ENCODE results near the gene TNF.
A peak's percentile ranks its signal among the peaks of the same experiment; 100 is the strongest.

TNF gene

DNA sequence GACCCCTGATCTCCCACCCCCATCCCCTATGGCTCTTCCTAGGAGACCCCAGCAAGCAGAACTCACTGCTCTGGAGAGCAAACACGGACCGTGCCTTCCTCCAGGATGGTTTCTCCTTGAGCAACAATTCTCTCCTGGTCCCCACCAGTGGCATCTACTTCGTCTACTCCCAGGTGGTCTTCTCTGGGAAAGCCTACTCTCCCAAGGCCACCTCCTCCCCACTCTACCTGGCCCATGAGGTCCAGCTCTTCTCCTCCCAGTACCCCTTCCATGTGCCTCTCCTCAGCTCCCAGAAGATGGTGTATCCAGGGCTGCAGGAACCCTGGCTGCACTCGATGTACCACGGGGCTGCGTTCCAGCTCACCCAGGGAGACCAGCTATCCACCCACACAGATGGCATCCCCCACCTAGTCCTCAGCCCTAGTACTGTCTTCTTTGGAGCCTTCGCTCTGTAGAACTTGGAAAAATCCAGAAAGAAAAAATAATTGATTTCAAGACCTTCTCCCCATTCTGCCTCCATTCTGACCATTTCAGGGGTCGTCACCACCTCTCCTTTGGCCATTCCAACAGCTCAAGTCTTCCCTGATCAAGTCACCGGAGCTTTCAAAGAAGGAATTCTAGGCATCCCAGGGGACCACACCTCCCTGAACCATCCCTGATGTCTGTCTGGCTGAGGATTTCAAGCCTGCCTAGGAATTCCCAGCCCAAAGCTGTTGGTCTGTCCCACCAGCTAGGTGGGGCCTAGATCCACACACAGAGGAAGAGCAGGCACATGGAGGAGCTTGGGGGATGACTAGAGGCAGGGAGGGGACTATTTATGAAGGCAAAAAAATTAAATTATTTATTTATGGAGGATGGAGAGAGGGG is 1.9 kb upstream of the TNF start:
- DNase-seq (ENCODE audit: low spot score) = no peak

DNA sequence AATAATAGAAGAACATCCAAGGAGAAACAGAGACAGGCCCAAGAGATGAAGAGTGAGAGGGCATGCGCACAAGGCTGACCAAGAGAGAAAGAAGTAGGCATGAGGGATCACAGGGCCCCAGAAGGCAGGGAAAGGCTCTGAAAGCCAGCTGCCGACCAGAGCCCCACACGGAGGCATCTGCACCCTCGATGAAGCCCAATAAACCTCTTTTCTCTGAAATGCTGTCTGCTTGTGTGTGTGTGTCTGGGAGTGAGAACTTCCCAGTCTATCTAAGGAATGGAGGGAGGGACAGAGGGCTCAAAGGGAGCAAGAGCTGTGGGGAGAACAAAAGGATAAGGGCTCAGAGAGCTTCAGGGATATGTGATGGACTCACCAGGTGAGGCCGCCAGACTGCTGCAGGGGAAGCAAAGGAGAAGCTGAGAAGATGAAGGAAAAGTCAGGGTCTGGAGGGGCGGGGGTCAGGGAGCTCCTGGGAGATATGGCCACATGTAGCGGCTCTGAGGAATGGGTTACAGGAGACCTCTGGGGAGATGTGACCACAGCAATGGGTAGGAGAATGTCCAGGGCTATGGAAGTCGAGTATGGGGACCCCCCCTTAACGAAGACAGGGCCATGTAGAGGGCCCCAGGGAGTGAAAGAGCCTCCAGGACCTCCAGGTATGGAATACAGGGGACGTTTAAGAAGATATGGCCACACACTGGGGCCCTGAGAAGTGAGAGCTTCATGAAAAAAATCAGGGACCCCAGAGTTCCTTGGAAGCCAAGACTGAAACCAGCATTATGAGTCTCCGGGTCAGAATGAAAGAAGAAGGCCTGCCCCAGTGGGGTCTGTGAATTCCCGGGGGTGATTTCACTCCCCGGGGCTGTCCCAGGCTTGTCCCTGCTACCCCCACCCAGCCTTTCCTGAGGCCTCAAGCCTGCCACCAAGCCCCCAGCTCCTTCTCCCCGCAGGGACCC is 981 bp upstream of the TNF start:
- no peak for DNase-seq (ENCODE audit: low spot score)

DNA sequence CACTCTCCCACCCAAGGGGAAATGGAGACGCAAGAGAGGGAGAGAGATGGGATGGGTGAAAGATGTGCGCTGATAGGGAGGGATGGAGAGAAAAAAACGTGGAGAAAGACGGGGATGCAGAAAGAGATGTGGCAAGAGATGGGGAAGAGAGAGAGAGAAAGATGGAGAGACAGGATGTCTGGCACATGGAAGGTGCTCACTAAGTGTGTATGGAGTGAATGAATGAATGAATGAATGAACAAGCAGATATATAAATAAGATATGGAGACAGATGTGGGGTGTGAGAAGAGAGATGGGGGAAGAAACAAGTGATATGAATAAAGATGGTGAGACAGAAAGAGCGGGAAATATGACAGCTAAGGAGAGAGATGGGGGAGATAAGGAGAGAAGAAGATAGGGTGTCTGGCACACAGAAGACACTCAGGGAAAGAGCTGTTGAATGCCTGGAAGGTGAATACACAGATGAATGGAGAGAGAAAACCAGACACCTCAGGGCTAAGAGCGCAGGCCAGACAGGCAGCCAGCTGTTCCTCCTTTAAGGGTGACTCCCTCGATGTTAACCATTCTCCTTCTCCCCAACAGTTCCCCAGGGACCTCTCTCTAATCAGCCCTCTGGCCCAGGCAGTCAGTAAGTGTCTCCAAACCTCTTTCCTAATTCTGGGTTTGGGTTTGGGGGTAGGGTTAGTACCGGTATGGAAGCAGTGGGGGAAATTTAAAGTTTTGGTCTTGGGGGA is 754 bp downstream of the TNF start:
- DNase-seq (ENCODE audit: low spot score) = no peak

DNA sequence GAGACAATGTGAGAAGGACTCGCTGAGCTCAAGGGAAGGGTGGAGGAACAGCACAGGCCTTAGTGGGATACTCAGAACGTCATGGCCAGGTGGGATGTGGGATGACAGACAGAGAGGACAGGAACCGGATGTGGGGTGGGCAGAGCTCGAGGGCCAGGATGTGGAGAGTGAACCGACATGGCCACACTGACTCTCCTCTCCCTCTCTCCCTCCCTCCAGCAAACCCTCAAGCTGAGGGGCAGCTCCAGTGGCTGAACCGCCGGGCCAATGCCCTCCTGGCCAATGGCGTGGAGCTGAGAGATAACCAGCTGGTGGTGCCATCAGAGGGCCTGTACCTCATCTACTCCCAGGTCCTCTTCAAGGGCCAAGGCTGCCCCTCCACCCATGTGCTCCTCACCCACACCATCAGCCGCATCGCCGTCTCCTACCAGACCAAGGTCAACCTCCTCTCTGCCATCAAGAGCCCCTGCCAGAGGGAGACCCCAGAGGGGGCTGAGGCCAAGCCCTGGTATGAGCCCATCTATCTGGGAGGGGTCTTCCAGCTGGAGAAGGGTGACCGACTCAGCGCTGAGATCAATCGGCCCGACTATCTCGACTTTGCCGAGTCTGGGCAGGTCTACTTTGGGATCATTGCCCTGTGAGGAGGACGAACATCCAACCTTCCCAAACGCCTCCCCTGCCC is 1.7 kb downstream of the TNF start:
- no peak for DNase-seq (ENCODE audit: low spot score)

DNA sequence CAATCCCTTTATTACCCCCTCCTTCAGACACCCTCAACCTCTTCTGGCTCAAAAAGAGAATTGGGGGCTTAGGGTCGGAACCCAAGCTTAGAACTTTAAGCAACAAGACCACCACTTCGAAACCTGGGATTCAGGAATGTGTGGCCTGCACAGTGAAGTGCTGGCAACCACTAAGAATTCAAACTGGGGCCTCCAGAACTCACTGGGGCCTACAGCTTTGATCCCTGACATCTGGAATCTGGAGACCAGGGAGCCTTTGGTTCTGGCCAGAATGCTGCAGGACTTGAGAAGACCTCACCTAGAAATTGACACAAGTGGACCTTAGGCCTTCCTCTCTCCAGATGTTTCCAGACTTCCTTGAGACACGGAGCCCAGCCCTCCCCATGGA is 2.2 kb downstream of the TNF start:
- DNase-seq (ENCODE audit: low spot score) = no peak

DNA sequence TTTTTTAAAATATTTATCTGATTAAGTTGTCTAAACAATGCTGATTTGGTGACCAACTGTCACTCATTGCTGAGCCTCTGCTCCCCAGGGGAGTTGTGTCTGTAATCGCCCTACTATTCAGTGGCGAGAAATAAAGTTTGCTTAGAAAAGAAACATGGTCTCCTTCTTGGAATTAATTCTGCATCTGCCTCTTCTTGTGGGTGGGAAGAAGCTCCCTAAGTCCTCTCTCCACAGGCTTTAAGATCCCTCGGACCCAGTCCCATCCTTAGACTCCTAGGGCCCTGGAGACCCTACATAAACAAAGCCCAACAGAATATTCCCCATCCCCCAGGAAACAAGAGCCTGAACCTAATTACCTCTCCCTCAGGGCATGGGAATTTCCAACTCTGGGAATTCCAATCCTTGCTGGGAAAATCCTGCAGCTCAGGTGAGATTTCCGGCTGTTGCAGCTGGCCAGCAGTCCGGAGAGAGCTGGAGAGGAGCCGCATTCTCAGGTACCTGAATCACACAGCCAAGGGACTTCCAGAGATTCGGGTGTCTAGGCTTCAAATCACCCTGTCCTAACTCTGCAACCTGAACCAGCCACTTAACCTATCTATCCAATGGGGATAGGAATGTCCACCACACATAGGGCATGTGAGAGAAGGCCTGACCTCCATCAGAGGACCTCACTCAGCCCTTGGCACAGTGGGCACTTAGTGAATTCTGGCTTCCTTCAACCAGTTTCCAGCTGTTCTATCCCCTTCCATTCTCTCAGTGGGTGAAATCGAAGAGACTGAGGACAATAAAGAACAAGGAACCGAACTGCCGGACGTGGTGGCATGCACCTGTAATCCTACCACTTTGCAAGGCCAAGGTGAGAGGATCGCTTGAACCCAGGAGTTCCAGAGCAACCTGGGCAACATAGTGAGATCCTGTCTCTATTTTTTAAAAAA is 3.1 kb downstream of the TNF start:
- no peak for DNase-seq (ENCODE audit: low spot score)

DNA sequence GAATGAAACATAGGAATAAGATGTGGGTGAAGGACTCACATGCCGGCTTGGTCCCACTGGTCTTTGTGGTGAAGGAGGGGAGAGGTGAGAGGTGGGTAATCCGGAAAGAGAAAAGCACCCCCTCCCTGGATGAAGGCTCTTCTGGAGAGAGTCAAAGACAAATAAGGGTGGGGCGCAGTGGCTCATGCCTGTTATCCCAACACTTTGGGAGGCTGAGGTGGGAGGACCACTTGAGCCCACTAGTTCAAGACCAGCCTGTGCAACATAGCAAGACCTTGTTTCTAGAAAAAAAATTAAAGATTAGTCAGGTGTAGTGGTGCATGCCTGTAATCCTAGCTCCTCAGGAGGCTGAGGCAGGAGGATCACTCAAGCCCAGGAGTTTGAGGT is 3.7 kb downstream of the TNF start:
- no peak for DNase-seq (ENCODE audit: low spot score)

DNA sequence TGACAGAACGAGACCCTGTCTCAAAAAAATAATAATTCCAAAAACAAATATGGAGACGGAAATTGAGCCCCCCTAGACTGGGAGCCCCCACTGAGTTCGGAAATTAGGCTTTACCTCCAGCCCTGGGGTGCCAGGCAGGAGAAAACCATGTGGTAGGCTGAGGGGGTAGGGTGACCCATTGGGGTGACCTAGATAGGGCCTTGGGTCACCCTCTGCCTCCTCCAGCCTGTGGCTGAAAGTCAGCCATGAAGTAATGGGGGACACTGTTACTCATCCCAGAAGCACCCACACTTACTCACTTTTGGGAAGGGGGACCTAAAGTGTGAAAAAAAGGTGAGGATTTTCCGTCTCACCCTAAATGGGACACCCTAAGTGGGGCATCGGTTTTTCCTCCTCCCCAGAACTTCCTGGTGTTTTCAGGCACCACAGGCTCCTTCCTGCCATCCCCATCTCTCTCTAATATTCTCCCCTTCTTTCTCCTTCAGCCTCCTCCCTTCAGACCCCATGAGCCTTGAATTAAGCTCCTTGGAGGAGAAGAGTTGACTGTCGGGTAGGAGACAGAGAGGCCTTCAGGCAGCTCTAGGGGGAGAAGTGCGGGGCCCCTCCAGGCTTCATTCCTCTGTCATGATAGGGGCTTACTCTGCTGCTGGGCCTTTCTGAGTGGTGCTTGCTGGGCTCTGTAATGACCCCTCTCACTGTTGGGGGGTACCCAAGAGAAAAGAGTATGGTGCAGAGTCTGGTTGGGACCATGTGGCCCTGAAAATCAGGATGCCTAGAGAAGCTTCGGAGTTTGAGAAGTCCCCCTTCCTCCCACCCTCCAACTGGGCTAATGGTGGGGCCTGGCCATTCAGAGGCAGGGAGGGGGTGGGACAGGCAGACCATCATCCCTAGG is 4.4 kb downstream of the TNF start:
- DNase-seq (ENCODE audit: low spot score) = no peak

DNA sequence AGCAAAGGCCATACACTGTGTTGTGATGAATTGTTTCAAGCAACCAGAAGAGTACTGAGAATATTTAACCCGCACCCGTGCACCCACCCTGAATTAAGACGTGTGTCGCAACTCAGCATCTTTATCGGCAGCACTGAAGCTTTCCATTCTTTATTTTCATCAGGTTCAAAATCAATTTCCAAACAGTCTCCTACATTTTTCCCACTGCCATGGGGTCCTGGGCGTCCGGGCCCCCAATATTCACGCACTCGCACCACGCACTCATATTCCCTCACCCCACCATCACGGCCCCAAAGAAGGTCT is 5.0 kb downstream of the TNF start:
- no peak for DNase-seq (ENCODE audit: low spot score)

DNA sequence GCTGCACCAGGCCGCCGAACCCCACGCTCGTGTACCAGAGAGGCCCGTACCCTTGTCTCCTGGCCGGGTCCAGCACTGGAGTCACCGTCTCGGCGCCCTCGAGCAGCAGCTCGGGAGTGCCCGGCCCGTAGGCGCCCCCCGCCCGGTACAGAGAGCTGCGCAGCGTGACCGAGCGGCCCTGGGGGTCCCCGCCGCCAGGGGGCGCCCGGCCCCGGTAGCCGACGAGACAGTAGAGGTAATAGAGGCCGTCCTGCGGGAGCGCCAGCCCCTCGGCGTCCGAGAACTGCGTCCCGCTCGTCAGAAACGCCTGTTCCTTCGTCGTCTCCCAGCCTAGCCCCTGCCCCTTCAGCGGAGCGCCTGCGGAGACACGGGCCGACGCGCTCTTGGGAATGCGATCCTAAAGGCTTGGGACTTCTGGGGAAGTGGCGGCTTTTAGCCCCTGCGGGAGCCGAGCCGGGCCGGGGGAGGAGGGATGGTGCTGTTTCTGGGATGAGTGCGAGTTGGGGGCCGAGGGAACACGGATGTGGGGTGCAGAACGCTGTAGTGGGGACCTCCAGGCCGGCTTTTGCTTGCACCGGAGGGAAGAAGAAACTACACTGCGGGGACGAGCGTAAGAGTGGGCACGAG is 5.6 kb downstream of the TNF start:
- DNase-seq (ENCODE audit: low spot score) = peak; percentile 66

DNA sequence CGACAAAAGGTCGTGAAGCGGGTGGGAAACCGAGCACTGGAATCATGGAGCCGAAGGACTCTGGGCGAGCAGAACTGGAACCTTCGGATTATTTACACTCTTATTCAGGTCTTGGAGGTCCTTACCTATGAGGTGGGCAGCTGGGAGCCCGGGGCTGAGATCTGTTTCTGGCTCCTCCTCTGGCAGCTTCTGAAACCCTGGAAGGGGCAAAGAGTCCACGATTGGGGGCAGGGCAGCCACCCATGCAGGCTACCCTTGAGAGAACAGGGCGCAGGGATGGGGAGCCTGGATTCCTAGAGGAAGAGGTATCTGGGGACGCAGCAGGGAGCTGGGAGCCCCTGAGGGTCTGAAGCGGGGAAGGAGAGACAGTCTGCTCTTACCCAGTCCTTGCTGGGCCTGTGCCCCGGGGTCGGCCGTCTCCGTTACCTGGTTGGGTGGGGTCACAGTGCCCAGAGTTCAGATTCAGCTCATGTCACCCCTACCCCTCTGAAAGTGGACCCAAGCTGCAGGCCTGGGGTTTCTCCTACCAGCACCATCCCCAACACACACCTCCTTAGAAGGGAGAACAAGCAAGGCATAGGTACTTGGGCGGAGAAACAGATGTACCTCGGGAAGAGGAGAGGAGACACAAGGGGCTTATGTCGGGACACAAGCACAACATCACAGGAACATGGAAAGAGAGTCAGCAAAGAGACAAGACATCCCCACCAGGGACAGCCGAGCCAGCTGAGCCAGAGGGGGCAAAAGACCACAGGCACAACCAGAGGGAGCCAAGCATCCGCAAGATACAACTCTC is 6.3 kb downstream of the TNF start:
- no peak for DNase-seq (ENCODE audit: low spot score)

DNA sequence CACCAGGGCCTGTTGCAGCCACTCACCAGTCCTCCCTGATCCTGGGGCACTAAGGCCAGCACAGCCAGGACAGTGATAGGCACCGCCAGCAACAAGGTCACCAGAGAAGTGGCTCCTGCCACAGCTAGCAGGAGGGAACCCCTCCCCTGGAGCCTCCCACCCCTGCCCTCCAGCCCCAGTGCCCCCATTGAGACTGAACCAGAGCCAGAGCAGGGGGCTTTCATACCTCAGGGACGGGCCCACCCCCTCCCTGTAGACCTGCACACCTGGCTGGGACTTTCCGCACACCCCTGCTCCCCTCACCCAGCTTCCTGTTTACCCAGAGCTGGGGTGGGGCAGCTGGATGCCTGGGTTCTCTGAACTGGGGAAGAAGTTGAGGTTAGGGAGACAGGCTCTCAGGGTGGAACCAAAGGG is 6.9 kb downstream of the TNF start, which contains the start of gene LTB:
TSS of gene LTB (minus strand) at position 195 of the 414 bp plus-strand sequence. CDS start at position 188, 7 bp downstream.
- DNase-seq (ENCODE audit: low spot score) = no peak

DNA sequence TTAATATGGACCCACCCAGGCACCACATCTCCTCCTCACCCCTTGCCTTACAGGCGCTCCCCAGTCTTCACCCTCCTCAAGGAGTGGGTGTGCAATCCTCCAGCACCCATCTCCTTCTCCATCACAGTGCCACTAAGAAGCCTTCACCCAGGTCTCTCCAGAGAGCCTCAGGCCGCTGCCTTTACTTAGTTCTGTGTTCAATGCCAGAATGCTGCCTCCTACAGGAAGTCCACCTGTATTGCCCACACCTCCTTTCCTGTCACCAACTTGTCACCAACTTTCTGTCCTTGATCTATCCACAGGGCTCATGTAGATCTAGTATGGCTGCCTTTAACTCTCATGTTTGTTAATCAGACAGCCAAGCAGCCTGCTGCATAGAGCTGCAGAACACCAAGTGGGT is 10.1 kb downstream of the TNF start:
- DNase-seq (ENCODE audit: low spot score) = no peak

DNA sequence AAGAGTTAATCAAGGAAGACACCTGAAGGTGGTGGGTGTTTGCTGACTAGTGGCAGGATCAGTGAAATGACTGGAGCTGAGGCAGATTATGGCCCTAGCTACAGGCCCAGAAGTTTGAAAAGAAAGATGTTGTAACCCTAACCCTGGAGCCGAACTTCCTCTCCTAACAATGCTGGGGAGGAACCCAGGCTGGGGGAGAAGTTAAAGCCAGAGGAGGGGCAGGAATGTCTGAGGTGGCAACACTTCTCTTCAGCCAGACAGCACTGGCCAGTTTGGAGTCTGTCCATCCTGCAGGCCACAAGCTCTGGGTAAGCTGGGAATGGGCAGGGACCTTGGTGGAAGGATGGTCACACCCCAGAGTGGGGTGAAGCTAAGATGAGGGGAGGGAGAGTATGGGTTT is 10.6 kb downstream of the TNF start, which contains the start of gene LST1:
TSS of gene LST1 (plus strand) at position 270 of the 400 bp plus-strand sequence. CDS start 1,023 bp downstream, outside the sequence.
- DNase-seq (ENCODE audit: low spot score) = peak; percentile 77

DNA sequence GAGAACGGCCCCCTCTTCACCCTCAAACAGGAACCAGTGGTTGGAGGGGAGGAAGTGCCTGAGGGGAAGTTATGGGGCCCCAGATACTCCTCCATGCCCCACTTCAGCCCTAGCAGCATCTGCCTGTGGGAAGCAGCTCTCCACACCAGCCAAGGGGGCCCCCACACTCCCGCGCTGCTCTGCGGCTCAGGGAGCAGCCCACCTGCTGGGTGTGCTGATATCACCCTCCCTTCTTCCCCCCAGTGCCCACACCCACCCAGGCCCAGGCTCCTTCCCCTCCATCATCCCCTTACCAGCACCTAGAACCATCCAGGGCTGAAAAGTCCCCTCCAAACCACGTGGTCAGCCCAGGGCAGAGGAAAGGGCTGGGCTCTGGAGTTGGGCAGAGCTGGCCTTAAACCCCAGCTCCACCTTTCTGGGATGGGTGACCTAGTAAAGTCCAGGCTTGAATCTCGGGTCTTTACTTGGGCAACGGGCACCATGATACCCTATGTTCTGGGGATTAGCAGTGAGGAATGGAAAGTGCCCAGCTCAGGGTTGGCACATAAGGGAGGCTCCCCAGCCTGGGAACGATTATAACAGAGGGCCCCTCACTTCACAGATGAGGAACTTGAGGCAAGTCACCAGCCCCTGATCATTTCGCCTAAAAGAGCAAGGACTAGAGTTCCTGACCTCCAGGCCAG is 11.4 kb downstream of the TNF start:
- peak; percentile 58 for DNase-seq (ENCODE audit: low spot score)

DNA sequence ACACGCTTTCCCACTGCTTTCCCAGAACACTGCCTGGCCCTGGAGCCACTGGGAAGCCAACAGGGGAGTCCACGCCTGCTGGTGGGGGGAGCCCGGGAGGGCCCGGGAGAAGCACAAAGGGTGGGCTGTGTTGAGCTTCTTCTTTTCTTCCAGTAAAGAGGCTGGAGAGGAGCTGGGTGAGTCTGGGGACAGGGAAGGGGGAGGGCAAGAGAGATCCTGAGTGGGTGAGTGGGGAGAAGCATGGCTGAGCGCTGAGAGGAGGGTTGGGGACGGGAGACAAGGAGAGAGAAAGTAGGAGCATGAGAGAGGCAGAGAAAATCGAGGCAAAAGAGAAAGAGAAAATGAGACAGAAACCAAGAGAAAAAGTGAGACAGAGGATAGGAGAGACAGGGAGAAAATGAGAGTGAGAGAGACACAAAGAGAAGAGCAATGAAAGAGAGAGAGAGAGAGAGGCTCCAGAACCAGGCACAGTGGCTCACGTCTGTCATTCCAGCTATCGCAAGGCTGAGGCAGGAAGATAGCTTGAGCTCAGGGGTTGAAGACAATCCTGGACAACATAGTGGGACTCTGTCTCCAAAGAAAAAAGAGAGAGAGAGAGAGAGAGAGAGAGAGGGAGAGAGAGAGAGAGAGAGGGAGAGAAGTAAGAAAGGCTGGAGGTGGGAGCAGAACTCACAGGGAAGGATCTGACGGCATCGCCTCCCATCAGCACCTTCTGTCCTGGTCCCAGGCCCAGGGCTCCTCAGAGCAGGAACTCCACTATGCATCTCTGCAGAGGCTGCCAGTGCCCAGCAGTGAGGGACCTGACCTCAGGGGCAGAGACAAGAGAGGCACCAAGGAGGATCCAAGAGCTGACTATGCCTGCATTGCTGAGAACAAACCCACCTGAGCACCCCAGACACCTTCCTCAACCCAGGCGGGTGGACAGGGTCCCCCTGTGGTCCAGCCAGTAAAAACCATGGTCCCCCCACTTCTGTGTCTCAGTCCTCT is 12.7 kb downstream of the TNF start:
- no peak for DNase-seq (ENCODE audit: low spot score)
